ENCODE results near the gene DPP6.

The DPP6 gene

DNA sequence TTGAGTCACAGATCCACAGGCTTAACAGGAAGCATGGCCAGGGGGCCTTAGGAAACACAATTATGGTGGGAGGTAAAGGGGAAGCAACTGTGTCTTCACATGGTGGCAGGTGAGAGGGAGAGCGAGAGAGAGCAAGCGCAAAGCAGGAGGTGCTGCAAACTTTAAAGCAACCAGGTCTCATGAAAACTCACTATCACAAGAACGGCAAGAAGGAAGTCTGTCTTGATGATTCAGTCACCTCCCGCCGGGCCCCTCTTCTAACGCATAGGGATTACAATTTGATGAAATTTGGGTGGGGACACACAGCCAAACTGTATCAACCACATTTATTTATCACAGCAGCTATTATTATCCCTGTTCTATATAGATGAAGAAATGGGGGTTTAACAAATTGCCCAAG, 201.6 kb downstream of the DPP6 start:
- no peak for DNase-seq

DNA sequence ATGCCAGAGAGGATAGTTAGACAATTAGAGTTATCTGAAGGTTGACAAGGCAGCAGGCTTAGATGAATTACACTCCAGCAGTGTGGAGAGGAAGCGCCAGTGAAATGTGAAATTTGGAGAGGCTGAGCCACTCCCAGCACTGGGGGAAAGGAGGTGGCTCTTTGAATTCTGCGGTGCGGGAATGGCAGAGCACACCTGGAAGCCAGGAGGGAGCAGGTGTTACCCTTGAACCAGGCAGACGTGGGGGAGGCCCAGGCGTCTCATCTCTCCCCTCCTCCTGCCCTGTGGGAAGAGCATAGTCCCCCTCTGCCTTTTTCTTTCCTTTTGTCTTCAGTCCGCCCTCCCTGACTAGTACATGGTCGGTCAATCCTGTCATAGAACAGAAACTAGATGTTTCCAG, 203.1 kb downstream of the DPP6 start:
- DNase-seq, result no peak

DNA sequence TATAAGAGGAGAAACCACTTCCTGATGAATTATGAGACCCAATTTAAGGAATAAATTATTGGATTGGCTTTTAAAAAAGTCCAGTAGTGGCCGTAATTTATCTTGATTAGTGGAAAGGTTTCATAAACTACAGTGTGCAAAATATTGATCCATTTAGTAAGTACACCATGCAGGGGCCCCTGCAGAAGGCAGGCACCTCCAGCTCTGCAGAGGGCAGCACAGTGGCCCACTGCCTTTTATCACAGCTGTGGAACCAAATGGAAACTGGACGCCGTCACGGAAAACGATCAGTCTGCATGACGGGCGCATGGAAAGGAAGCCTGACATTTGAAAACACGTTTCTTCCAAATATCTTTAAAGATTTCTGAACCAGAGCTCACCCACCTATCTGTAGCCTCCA, 204.0 kb downstream of the DPP6 start:
- no peak for DNase-seq

DNA sequence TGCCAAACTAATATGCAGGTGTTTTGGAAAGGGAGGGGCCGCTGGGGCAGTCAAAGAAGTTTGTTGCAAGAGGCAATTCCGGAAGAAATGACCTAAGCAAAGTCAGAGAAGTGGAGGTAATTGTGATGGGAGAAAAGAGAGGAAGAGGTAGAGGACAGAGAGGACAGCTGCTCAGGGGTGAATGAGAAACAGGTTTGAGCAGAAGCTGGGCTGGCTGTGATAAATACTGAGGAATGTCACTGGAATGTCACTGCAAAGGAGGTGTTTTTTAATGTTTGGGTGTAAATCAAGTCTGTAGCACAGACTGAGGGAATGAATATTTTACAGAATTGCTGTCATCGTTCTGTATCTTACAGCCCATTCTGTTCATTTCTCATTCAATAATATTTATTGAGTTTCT, 207.2 kb downstream of the DPP6 start:
- no peak for DNase-seq

DNA sequence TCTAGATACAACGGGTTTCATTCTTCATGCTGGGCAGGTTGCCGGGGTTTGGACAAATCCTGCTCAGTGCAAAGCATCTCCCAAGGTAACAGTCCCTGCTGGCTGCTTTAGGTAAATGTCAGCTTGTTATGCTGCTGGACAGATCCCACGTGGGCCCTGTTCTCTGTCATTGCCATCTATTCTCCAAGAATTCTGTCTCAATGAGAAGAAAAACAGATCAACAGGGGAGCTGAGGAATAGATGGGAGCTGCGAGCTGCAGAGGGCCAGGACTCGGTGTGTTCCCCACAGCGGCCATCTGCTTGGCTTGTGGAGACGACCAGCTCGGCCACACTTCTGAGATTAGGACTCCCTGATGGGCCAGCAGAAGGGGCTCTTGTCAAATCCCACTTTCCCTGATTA, 235.2 kb downstream of the DPP6 start:
- no peak for DNase-seq

DNA sequence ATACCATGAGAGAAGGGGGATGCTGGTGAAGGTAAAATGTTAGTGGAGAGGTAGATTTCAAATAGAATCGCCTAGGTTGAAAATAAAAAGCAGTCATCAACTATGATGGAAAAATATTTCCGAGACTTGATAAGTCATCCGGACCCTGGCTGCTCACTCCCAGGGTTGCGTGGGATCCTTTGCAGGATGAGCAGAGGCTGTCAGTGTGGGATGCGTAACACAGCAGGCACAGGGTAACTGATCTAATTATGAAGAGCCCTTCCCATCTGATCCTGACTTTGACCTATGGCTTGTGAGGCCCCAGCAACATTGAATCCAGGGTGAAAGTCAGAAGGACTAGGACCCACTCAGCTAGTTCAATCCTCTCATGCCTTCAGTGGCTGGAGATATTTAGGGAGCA, 236.9 kb downstream of the DPP6 start:
- no peak for DNase-seq

DNA sequence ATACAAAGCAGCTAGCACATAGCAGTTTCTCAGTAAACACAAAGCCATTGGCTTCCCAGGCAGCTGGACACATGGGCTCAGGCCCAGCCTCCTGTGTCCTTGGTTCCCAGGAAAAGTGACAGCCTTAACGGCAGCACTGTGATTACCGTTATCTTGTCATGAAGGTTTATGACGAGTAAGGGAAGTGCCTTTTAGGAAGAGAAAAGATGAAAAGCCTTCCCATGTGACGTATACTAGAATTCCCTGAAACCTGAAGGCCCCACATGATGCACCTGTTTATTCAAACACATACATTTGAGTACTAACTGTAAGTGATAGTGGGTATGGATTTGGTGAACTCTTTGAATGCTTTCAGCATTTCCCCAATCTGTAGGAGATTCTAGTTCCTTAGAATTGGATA, 244.2 kb downstream of the DPP6 start:
- DNase-seq, result no peak

DNA sequence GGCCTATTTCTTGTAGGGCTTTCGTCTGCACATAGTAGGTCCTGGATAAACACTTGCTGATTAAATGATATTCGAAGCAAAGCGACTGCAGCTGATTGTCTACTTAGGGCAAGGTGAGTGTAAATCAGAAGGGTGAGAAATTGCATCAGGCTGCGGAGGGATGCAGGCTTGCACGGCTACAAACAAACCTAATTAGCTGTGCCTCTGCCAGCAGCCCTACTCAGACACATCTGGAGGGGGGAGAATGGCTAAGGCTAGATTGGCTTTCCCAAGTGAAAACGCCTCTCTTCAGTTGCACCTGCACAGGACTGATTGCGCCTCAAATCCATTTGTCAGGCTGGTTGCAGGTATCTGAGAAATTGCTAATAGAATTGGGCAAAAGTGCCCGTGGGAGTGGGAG, 247.5 kb downstream of the DPP6 start:
- DNase-seq, result no peak

DNA sequence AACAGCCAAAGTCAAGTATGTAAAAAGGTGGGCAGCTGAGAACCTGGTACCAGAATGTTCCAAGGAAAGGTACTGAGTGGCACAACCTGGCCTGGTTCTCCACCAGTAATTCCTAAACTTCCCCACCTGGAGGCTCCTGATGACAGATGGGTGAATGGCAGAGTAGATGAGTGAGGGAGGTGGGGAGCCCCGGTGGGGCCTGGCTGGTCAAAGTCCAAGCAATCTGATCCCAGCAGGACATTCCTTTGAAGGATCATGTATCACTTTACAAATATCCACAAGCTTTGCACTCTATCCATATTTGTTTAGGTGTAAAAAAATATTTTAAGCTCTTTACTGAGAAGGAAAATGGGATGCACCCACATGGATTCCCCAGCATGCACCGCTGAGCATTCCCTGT, 250.2 kb downstream of the DPP6 start:
- no peak for DNase-seq

DNA sequence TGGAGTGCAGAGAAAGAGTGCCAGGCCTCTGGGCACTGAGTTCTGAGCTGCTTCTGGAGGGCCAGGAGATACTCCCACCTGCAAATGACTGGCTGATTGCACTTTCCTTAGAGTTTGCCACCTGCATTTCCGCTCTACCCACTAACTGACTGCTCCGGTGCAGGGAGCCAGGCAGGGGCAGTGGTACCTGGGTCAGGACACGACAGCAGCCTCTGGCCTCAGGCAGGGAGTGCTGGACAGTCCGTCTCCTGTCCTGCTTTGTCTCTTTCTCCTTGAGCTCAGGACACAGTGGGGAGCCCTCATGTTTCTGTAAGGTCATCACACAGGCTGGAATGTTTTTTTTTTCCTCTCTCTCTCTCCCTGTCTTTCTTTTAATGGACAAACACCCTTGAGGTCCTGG, 252.0 kb downstream of the DPP6 start:
- no peak for DNase-seq

DNA sequence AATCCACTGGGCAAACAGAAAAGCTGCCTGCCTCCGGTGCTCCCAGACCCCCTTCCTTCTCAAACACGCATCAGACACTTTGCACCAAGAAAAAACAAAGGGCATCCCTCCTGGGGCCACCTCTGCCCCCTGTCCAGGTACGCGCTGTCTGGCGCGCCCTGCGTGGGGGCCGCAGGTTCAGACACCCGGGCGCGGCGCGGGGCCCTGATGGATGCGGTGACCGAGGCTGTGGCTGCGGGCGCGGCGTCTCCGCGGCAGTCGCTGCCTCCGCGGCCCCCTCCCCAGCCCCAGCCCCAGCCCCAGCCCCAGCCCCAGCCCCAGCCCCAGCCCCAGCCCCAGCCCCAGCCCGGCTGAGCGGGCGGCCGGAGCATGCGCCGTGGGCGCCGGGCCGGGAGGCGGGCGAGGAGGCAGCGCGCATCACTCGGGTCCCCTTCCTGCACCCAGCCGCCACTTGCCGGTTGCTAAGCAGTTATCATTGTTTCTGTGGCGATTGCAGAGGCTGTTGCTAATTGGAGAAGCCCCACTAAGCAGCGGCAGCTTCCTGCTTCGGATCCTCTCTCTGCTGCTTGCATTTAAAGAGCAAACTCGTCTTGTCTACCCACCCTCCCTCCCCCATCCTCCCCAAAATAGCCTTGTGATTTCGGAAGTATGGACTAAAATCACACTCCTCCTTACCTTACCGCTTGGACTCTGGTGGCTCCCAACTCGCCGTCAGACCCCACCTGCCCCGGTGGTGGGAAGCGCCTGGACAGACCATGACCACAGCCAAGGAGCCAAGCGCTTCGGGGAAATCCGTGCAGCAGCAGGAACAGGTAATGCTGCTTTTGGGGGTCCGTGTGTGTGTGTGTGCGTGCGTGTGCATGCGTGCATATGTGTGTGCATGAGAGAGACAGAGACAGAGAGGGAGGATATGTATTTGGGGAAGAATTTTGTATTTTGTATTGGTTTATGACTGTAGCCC, 252.8 kb downstream of the DPP6 start:
- no peak for DNase-seq

DNA sequence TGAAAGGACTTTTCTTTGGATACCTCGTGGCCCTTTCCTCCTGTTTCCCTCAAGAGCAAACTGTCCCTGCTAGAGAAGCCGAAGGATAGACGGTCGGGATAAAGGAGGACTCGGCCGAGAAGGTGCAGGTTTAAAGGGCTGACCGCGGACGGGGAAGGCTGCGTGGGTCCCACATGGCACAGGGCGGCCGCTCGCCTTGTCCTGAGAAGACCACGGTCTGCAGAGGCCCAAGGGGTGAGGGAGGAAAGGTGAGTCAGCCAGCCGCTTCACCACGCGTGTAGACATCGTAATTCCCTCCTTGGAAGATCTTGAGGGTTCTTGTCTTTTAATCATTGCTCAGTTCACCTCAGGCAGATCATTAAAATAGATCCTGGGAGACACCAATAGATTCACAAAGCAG, 253.8 kb downstream of the DPP6 start:
- no peak for DNase-seq

DNA sequence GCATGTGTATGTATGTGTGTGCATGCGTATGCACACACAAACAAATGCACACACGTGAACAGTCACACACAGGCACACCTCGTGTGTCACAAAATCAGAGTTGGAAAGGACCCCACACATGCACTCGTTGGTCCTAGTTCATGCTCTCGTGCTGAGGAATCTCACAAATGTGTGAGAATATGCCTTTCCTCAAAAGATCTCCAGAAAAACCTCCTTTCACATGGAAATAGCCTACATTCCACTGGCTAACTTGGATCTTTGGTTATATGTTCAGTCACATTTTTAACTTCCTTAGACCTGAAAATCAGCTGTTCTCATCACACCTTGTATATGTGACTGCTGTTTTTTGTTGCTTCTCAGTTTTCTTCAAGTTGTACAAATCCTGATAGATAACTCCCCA, 256.7 kb downstream of the DPP6 start:
- no peak for DNase-seq

DNA sequence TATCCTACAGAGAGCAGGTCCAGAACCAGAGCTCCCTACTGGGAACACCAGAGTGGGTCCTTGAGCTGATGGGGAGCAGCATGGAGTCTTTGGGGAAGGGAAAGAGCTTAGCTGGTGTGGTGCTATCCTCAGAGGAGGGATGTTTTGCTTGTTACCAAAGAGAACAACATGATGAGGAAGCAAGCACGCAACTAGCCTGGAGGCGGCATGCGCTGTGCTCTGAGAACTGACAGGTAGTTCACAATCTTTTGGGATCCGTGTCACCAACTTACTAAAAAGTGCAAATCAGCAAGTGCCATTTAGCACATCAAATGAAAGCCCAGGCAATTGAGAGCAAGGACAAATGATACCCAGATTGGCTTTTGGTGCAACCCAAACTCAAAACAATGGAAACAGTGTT, 257.9 kb downstream of the DPP6 start:
- DNase-seq, result no peak

DNA sequence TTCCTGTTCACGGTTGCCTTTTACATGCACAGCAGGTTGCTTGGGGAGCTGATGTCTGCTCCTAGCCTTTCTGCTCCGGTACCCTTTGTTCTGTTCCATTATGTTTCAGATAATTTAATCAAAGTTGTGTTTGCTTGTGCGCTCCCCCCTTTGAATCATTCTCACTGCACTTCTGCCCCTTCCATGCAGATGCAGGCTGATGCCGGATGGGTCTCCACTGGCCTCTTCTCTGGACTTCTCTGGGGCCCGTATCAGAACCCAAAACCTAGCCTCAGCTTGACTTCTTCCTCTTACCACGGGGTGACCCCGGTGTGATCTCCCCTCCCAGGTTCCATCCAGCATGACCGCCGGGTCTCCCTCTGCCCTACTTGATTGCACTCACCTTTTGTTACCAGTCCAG, 272.0 kb downstream of the DPP6 start:
- no peak for DNase-seq

DNA sequence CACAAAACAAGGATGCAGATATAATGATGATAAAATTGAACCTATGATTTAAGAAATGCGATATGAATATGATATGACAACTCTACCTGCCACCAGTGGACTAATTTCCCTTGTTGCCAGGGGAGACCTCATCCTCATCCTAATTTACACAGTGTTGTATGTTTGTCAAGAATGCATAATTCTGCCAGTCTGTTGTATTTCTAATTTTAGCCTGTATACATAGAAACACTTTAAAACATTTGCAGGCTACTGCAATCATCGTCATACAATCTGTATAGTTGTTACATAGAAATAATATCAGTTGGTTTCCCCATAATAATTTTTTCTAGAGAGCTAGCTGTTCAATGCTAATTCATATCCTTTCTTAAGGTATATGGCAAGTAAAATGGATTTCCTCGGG, 274.2 kb downstream of the DPP6 start:
- no peak for DNase-seq

DNA sequence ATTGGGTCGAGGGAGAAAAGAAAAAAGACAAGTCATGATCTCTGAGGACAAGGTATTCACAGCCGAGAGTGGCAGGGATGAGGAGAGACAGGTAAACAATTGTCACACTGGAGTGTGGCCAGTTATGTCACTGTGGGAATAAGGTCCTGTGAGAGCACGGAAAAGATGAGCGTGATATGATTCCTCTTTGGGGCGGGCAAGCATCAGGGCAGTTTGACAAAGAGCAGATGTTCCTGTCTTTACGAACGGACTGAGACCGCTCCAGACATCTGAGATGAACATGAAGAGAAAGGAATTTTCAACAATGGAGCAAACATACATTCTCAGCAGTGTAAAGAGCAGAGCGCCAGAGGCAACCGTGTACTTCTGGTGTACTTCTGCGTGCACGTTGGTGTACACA, 278.1 kb downstream of the DPP6 start:
- DNase-seq, result no peak

DNA sequence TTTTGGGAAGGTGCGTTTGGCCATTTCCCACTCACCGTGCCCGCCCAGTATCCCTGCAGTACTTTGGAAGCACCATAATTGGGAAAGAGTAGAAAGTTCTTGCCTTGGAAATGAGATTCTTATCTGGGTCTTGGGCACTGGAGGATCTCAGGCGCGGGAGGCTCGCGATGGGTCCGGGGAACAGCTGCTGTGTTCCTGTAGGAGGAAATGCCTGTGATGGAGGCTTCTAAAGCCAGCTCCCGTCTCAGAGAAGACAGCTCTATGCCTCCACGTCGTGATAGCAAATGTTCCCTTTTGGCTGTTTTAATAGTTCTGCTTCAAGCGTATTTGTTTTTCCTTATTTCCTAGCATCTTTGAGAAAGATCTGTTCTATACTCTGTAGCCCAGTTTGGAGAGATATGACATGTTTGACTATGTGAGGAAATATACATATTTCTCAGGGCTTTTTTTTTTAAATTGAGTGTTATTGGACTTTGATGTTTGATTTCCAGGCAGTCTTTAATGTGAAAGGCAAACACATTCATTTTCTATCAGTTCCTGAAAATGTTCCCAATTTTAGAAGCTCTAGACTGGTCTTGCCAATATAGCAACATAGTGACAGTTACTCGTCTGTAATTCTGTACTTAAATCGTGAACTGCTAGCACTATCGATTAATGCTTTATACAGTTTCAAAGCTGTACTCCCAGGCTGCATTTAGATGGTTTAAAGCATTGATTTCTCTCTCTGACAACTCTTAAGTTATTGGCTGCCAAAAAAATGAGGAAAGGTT, 280.8 kb downstream of the DPP6 start:
- no peak for DNase-seq

DNA sequence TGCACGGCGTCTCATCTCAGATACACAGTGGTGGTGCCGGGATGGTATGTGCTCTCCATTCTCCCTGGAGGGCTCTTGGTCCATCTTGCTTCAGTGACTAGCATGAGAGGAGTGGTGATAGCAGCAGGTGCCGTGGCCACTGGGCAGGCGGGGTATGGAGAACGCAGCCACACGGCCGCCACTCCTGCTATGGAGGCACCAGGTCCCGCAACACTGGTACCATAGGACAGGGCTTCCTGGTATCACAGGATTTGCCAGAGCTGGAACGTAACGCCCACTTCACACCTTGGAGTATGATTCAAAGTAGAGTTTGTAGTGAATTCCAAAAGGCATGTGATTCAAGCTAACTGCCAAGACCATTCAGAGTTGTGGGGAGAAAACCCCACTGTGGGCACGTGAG, 284.1 kb downstream of the DPP6 start:
- no peak for DNase-seq

DNA sequence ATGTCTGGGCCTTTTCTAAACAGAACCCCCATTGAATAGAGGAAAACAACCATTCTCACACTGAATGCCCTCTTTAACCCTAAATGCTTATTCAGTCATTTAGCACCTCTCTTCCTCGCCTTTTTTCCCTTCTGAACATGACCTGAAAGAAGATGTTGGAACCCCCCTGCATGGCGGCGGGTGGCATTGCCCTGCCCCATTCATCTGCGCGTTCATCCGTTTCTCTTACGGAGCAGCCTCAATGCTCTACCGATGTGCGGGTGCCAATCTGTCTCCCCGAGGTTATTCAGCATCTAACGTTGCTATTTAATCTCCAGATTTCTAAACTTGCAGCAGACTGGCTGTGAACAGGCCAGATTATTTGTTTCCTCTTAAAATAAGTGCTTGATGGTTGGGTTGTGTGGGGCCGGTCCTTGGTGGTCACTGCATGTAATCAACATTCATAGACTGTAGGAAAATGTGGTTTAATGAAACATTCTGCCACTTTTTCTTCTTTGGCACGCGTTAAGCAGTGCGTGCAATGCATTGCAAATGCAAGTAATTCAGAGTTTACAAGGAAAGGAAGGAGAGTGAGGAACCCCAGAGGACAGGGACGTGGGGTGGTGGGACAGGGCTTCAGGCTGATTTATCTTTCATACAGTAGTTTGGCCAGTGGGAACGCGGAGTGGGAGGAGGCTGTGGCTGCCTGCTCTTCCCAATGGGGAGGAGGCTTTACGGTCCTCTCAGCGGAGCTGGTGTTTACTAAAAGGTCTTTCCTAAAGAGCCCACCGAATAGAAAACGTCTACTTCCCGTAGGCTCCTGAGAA, 286.7 kb downstream of the DPP6 start:
- DNase-seq, result no peak

DNA sequence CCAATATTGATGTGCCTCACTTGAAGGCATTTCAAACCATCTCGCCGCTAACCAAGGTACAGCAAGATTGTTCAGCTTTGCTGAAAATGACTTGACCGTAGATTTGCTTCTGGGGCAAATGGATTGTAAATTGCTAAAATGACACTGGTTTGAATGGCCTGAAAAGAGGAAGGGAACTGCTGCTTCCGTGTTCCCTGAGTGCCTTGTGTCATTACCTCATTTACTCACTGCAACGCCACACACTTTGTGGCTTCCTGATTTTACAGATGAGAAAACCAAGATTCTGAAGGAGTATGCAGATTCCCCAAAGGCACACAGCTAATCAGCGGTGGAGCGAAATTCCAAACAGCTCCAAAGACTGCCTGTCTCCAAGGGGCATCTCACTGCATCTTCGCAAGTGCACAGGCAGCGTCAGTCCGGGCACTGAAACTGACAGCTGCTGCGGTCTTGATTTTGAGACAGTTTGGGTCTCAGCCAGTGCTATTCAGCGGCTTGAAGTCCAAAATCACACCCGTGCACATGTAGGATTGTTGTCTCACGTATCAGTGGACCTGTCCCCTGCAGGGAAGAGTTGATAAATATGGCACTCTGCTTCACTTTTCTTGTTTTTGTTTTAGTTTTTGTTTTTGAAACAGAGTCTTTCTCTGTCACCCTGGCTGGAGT, 290.9 kb downstream of the DPP6 start:
- DNase-seq, result no peak

DNA sequence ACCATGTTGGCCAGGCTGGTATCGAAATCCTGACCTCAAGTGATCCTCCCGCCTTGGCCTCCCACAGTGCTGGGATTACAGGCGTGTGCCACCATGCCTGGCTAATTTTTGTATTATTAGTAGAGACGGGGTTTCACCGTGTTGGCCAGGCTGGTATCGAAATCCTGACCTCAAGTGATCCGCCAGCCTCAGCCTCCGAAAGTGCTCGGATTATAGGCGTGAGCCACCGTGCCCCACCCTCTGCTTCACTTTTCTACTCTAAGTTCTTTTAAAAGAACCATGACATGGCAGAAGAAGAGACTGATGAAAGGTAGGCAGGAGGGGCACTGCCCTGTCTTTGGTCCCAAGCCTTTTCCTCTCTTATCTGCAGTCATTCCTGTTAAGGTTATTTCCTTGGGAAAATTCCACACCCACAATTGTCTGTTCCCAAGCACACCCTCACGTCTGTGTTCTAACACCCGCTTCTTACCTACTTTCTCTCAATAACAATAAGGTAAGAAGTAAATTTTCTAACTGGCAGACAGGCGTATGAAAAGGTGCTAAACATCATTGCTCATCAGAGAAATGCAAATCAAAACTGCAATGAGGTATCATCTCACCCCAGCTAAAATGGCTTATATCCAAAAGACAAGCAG, 291.7 kb downstream of the DPP6 start:
- DNase-seq, result no peak

All from NCI-H82 (cell line).